Measurements from ENCODE around the gene KIRREL3.

- TF ChIP-seq POLR2AphosphoS5 (IDR thresholded peaks at IDR 0.05; ENCODE audit: borderline replicate concordance, low read depth, low read length) (no peak), EZH2 (IDR thresholded peaks at IDR 0.05) (no peak), FOXP2 (optimal IDR thresholded peaks at IDR 0.05; ENCODE audit: control extremely low read depth, extremely low read length, insufficient read depth) (no peak)
Observed at GRCh38 chr11:127044535-127044934, 44.0 kb upstream of the KIRREL3 start.

All from SK-N-MC (cell line).